IPS-15b (cell line): Measurements from ENCODE around the gene HSPBP1.
A peak's percentile ranks its signal among the peaks of the same experiment; 100 is the strongest.
"Not testable (repeated sequence)": the region's sequence is repeated elsewhere in the genome, so short reads cannot be mapped to it uniquely, and the experiment has no call there.

Experiments
- H3K27me3 ChIP-seq: one replicate; pipeline ENCODE4 v1.6.1; 2013; ENCODE audit warnings: low read length; ENCODE audit not compliant: control insufficient read depth, insufficient read depth
- H3K36me3 ChIP-seq: one replicate; pipeline ENCODE4 v1.6.1; 2013; ENCODE audit warnings: low read length; ENCODE audit not compliant: control insufficient read depth, insufficient read depth
- H3K4me1 ChIP-seq: one replicate; pipeline ENCODE4 v1.6.1; 2013; ENCODE audit warnings: mild to moderate bottlenecking, low read length; ENCODE audit not compliant: control insufficient read depth, insufficient read depth
- H3K4me3 ChIP-seq: one replicate; pipeline ENCODE4 v1.5.1; 2013; ENCODE audit warnings: low read depth, low read length
- H3K9ac ChIP-seq: one replicate; pipeline ENCODE4 v1.6.1; 2013; ENCODE audit warnings: low read depth, mild to moderate bottlenecking, low read length
- H3K9me3 ChIP-seq: one replicate; pipeline ENCODE4 v1.6.1; 2013; ENCODE audit warnings: mild to moderate bottlenecking, low read length; ENCODE audit not compliant: control insufficient read depth, insufficient read depth

HSPBP1 gene

GRCh38 chr19:55224679-55225414 is 55.1 kb downstream of the HSPBP1 start:
- H3K9me3 ChIP-seq, H3K4me3 ChIP-seq, H3K4me1 ChIP-seq, H3K9ac ChIP-seq, H3K27me3 ChIP-seq: not testable (repeated sequence)
- peaks cover 21% of the 10 kb centered on the region for H3K36me3 ChIP-seq

- Histone ChIP-seq H3K27me3 (no peaks in the 10 kb centered on the region), H3K36me3 (peaks cover 21% of the 10 kb centered on the region), H3K9me3 (no peaks in the 10 kb centered on the region), H3K4me3 (no peak overlapping the region), H3K9ac (no peak overlapping the region), H3K4me1 (no peaks in the 10 kb centered on the region)
Observed at GRCh38 chr19:55224038-55224665, 55.8 kb downstream of the HSPBP1 start.

GRCh38 chr19:55223291-55224037 is 56.4 kb downstream of the HSPBP1 start:
- no peaks in the 10 kb centered on the region for H3K27me3 ChIP-seq
- no peaks in the 10 kb centered on the region for H3K4me1 ChIP-seq
- H3K4me3 ChIP-seq: no peak overlapping the region
- no peak overlapping the region for H3K9ac ChIP-seq
- peaks cover 15% of the 10 kb centered on the region for H3K36me3 ChIP-seq
- no peaks in the 10 kb centered on the region for H3K9me3 ChIP-seq

GRCh38 chr19:55220525-55220924 is 59.4 kb downstream of the HSPBP1 start:
- no peaks in the 10 kb centered on the region for H3K27me3 ChIP-seq
- H3K4me1 ChIP-seq: peaks cover 2% of the 10 kb centered on the region
- H3K9me3 ChIP-seq: no peaks in the 10 kb centered on the region
- no peak overlapping the region for H3K9ac ChIP-seq
- no peak overlapping the region for H3K4me3 ChIP-seq
- H3K36me3 ChIP-seq: no peaks in the 10 kb centered on the region

- peak overlapping the region; percentile 93 for H3K4me3 ChIP-seq
- H3K36me3 ChIP-seq: no peaks in the 10 kb centered on the region
- peak overlapping the region; percentile 54 for H3K9ac ChIP-seq
- H3K4me1 ChIP-seq: peaks cover 2% of the 10 kb centered on the region
- no peaks in the 10 kb centered on the region for H3K27me3 ChIP-seq
- peaks cover 3% of the 10 kb centered on the region for H3K9me3 ChIP-seq
Observed at GRCh38 chr19:55216461-55217198, 63.3 kb downstream of the HSPBP1 start.

GRCh38 chr19:55213547-55213946 is 66.4 kb downstream of the HSPBP1 start:
- Histone ChIP-seq H3K27me3 (no peaks in the 10 kb centered on the region), H3K4me1 (peaks cover 2% of the 10 kb centered on the region), H3K9ac (no peak overlapping the region), H3K4me3 (no peak overlapping the region), H3K9me3 (peaks cover 3% of the 10 kb centered on the region), H3K36me3 (no peaks in the 10 kb centered on the region)

- Histone ChIP-seq H3K4me1 (peaks cover 2% of the 10 kb centered on the region), H3K9me3 (peaks cover 3% of the 10 kb centered on the region), H3K27me3 (no peaks in the 10 kb centered on the region), H3K4me3 (no peak overlapping the region), H3K36me3 (no peaks in the 10 kb centered on the region), H3K9ac (no peak overlapping the region)
Observed at GRCh38 chr19:55212447-55212846, 67.5 kb downstream of the HSPBP1 start.
